ENCODE data around the gene PADI1. TPM values are rescaled to one million over a fixed set of nuclear protein-coding genes. Genes with fewer than 3 reads are reported as not detected.

The PADI1 gene
- total RNA-seq, 2 donors from 2014 or later: not detected

DNA sequence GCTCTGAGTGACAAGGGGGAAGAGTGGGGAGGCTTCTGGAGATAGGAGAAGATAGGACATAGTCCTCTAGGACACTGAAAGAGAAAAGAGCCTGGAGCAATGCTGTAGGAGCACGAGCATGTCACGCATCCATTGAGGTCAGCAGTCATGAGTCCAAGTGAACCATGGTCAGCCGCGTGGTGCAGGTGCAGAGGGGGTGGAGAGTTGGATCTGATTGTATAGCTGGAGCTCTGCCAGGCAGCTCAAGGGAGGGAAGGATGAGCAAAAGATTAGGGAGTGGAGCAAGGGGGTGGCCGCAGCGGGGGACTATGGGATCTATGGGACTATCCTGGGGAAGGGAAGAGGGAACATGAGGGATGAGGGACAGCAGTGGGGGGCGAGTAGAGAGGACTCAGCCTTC, 14.0 kb downstream of the PADI1 start:
- H3K36me3 Mint-ChIP-seq (ENCODE audit: insufficient read depth in 2 of 2): no peaks in the 10 kb centered on the region
- no peak overlapping the region for H3K27ac Mint-ChIP-seq
- H3K4me1 Mint-ChIP-seq (ENCODE audit: low read depth): peaks cover 4% of the 10 kb centered on the region
- H3K4me3 Mint-ChIP-seq: no peak overlapping the region
- peaks cover 31% of the 10 kb centered on the region for H3K27me3 Mint-ChIP-seq (ENCODE audit: low read depth)
- DNase-seq: no peak
- ATAC-seq (replicated peaks in 1 of 2): no peak
- H3K9me3 Mint-ChIP-seq: no peaks in the 10 kb centered on the region

- H3K27ac Mint-ChIP-seq: no peak overlapping the region
These were observed 15.4 kb downstream of the PADI1 start for GRCh38 chr1:17220287-17220686.

GRCh38 chr1:17222557-17222956, 17.6 kb downstream of the PADI1 start:
- no peak overlapping the region for H3K27ac Mint-ChIP-seq
- H3K36me3 Mint-ChIP-seq (ENCODE audit: insufficient read depth in 2 of 2): no peaks in the 10 kb centered on the region
- DNase-seq: no peak
- peaks cover 7% of the 10 kb centered on the region for H3K27me3 Mint-ChIP-seq (ENCODE audit: low read depth)
- H3K4me3 Mint-ChIP-seq: no peak overlapping the region
- no peaks in the 10 kb centered on the region for H3K4me1 Mint-ChIP-seq (ENCODE audit: low read depth)
- no peaks in the 10 kb centered on the region for H3K9me3 Mint-ChIP-seq
- no peak for ATAC-seq (replicated peaks in 1 of 2)

More at GRCh38 chr1:17220287-17220686, 15.4 kb downstream of the PADI1 start:
- no peak overlapping the region for H3K4me3 Mint-ChIP-seq
- H3K36me3 Mint-ChIP-seq (ENCODE audit: insufficient read depth in 2 of 2): no peaks in the 10 kb centered on the region
- no peak for ATAC-seq (replicated peaks in 1 of 2)
- H3K27me3 Mint-ChIP-seq (ENCODE audit: low read depth): peaks cover 19% of the 10 kb centered on the region
- no peaks in the 10 kb centered on the region for H3K9me3 Mint-ChIP-seq
- no peak for DNase-seq
- no peaks in the 10 kb centered on the region for H3K4me1 Mint-ChIP-seq (ENCODE audit: low read depth)

GRCh38 chr1:17224434-17224833, 19.5 kb downstream of the PADI1 start:
- no peak for DNase-seq
- no peak for ATAC-seq (replicated peaks in 1 of 2)
- no peaks in the 10 kb centered on the region for H3K4me1 Mint-ChIP-seq (ENCODE audit: low read depth)
- H3K4me3 Mint-ChIP-seq: no peak overlapping the region
- no peaks in the 10 kb centered on the region for H3K9me3 Mint-ChIP-seq
- no peak overlapping the region for H3K27ac Mint-ChIP-seq
- H3K36me3 Mint-ChIP-seq (ENCODE audit: insufficient read depth in 2 of 2): no peaks in the 10 kb centered on the region
- H3K27me3 Mint-ChIP-seq (ENCODE audit: low read depth): peaks cover 7% of the 10 kb centered on the region

DNA sequence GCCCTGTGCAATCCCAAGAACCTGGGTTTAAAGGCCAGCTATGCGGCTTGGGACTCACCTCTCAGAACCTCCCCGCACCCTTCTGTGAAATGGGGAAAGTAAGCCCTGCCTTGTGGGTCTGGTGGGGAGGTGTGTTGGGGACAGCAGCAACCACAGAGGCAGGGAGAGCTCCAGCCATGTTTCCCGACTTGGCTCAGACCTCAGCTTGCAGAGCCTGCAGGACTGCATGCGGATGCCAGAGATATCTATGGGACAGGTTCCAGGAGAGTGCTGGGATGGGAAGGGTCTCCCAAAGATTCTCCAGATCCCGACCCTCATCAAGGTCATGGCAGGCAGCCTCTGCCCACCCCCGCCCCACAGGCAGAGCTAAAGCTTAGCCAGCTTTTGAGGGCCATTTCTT, 20.2 kb downstream of the PADI1 start:
- Mint-ChIP-seq H3K9me3 (no peaks in the 10 kb centered on the region), H3K4me3 (no peak overlapping the region), H3K27ac (no peak overlapping the region)

DNA sequence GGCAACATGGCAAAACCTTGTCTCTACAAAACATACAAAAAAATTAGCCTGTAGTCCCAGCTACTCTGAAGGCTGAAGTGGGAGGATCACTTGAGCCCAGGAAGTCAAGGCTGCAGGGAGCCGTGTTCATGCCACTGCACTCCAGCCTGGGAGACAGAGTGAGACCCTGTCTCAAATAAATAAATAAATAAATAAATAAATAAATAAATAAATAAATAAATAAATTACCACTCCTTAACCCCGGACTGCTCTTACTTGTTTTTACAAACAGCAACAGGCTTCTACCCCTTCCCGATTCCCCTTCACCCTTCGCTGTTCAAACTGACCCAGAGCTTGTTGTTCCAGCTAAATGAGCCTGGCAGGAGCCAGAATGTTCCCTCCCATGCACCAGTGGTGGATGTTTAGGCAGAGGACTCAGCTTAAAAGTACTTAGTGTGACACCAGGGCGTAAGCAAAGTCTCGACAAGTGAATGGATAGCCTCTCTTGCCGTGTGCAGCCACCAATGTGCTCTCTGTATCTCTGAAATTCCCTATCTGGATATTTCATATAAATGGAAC, 22.5 kb downstream of the PADI1 start:
- Mint-ChIP-seq H3K4me3 (no peak overlapping the region), H3K9me3 (no peaks in the 10 kb centered on the region), H3K36me3 (ENCODE audit: insufficient read depth in 2 of 2) (no peaks in the 10 kb centered on the region), H3K27ac (no peak overlapping the region), H3K4me1 (ENCODE audit: low read depth) (no peaks in the 10 kb centered on the region), H3K27me3 (ENCODE audit: low read depth) (no peaks in the 10 kb centered on the region)
- DNase-seq: no peak
- ATAC-seq (replicated peaks in 1 of 2): no peak

More for the DNA sequence above, 20.2 kb downstream of the PADI1 start:
- DNase-seq (no peak), ATAC-seq (replicated peaks in 1 of 2) (no peak)
- H3K4me1 Mint-ChIP-seq (ENCODE audit: low read depth): no peaks in the 10 kb centered on the region
- no peaks in the 10 kb centered on the region for H3K36me3 Mint-ChIP-seq (ENCODE audit: insufficient read depth in 2 of 2)
- H3K27me3 Mint-ChIP-seq (ENCODE audit: low read depth): peaks cover 7% of the 10 kb centered on the region

DNA sequence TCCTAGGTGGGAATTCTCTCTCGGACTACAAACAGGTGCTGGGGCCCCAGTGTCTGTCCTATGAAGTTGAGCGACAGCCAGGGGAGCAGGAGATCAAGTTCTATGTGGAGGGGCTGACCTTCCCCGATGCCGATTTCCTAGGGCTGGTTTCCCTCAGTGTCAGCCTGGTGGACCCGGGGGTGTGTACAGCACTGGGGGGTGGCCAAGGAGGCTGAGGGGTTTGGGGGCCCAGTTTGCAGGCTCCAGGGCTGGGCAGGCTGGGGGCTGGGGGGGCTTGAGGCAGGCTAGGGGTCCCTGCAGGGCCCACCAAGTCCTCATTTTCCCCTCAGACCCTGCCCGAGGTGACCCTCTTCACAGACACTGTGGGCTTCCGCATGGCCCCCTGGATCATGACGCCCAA, 23.7 kb downstream of the PADI1 start:
- no peaks in the 10 kb centered on the region for H3K27me3 Mint-ChIP-seq (ENCODE audit: low read depth)
- no peaks in the 10 kb centered on the region for H3K36me3 Mint-ChIP-seq (ENCODE audit: insufficient read depth in 2 of 2)
- DNase-seq (no peak), ATAC-seq (replicated peaks in 1 of 2) (no peak)
- no peak overlapping the region for H3K4me3 Mint-ChIP-seq
- no peak overlapping the region for H3K27ac Mint-ChIP-seq
- no peaks in the 10 kb centered on the region for H3K9me3 Mint-ChIP-seq
- H3K4me1 Mint-ChIP-seq (ENCODE audit: low read depth): no peaks in the 10 kb centered on the region

DNA sequence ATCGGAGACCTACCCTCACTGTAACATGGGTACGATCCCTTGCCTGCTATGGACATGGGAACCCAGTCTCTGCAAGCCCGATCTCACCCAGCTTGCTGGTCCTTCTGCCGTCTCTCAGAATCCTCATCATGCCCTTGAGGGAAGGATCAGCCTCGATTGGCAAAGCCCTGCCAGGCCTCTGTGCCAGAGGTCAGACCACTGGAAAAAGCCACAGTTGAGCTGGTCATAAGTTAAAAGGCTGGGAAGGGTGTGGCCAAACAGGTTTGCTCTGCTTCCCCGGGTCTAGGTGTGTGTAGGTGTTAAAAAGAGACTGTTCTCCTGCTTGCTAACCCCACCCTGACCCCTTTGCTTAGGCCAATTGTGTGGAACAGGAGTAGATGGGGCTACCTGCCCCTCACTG, 24.5 kb downstream of the PADI1 start:
- no peaks in the 10 kb centered on the region for H3K36me3 Mint-ChIP-seq (ENCODE audit: insufficient read depth in 2 of 2)
- no peak for DNase-seq

GRCh38 chr1:17230106-17230505, 25.2 kb downstream of the PADI1 start:
- Mint-ChIP-seq H3K4me1 (ENCODE audit: low read depth) (no peaks in the 10 kb centered on the region), H3K4me3 (no peak overlapping the region), H3K36me3 (ENCODE audit: insufficient read depth in 2 of 2) (no peaks in the 10 kb centered on the region), H3K27me3 (ENCODE audit: low read depth) (peaks cover 5% of the 10 kb centered on the region), H3K27ac (no peak overlapping the region), H3K9me3 (no peaks in the 10 kb centered on the region)
- DNase-seq (no peak), ATAC-seq (replicated peaks in 1 of 2) (no peak)

More for the DNA sequence above, 24.5 kb downstream of the PADI1 start:
- H3K4me3 Mint-ChIP-seq: no peak overlapping the region
- no peaks in the 10 kb centered on the region for H3K27me3 Mint-ChIP-seq (ENCODE audit: low read depth)
- no peak for ATAC-seq (replicated peaks in 1 of 2)
- no peaks in the 10 kb centered on the region for H3K9me3 Mint-ChIP-seq
- H3K27ac Mint-ChIP-seq: no peak overlapping the region
- H3K4me1 Mint-ChIP-seq (ENCODE audit: low read depth): no peaks in the 10 kb centered on the region

DNA sequence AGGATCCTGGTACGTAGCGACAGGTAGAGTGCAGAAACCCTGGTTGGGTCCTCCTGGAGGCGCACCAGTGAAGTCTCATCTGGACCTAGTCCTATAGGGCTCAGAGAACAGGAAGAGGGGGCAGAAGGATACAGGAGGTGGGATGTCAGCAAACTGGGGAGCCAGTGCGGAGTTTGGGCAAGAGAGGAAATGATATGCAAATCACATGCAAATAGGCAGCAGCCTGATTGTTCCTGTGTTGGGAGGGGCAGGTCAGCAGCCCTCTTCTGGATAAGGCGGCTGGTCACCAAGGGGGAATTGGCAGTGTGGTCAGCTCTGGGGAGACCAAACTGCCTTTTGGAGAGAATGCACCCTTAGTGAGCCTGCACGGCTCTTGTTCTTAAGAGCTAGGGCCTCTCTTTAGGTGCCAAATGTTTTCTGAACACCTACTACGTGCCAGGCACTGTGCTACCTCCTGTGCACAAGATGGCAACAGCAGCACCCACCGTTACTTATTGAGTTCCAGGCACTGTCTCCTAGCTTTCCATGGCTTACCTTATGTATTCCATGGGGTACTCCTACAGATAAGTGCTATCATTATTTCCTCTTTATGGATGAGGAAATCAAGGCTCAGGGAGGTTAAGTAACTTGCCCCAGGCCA, 25.9 kb downstream of the PADI1 start:
- H3K27ac Mint-ChIP-seq: no peak overlapping the region
- H3K4me3 Mint-ChIP-seq: no peak overlapping the region
- H3K4me1 Mint-ChIP-seq (ENCODE audit: low read depth): no peaks in the 10 kb centered on the region
- H3K27me3 Mint-ChIP-seq (ENCODE audit: low read depth): peaks cover 12% of the 10 kb centered on the region
- H3K36me3 Mint-ChIP-seq (ENCODE audit: insufficient read depth in 2 of 2): no peaks in the 10 kb centered on the region
- DNase-seq (no peak), ATAC-seq (replicated peaks in 1 of 2) (no peak)
- no peaks in the 10 kb centered on the region for H3K9me3 Mint-ChIP-seq

DNA sequence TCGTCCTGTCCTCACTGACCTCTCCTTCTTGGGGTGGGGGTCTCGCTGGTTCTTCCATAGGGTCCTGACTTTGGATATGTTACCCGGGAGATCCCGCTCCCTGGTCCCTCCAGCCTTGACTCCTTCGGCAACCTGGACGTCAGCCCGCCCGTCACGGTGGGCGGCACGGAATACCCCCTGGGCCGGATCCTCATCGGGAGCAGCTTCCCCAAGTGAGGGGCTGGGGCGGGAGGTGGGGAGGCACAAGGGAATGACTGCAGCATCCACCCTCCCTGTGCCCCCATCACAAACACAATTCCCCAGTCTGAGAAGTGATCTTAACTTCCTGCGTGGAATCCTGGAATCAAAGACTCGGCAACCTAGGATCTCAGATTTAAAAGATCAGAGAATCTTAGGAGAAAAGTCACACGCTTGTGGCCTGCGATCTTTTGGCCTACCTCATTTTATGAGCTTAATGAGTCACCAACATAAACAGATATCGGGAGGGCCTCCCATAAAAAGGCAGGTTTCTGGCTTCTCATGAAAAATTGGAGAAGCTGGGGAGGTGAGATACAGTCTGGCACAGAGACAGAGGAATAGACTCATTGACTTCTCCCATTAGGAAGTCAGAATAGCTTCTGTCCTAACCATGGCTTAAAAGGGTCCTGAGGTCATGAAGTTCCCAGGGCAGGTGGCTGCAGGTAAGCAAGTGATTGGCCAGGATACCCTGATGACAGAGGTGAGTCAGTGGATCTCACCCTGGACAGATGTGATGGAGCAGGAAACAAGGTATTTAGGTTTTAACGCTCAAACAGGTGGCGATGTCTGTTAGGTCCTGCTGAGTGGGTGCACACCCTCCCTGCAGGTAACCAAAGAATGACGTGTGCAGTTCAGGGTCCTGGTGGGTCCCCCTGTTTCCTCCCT, 28.1 kb downstream of the PADI1 start:
- Mint-ChIP-seq H3K36me3 (ENCODE audit: insufficient read depth in 2 of 2) (no peaks in the 10 kb centered on the region), H3K27me3 (ENCODE audit: low read depth) (peaks cover 15% of the 10 kb centered on the region), H3K27ac (no peak overlapping the region), H3K4me3 (no peak overlapping the region), H3K4me1 (ENCODE audit: low read depth) (no peaks in the 10 kb centered on the region), H3K9me3 (no peaks in the 10 kb centered on the region)
- DNase-seq (no peak), ATAC-seq (replicated peaks in 1 of 2) (no peak)

GRCh38 chr1:17233675-17234320, 28.9 kb downstream of the PADI1 start:
- H3K36me3 Mint-ChIP-seq (ENCODE audit: insufficient read depth in 2 of 2): no peaks in the 10 kb centered on the region
- H3K4me3 Mint-ChIP-seq: no peak overlapping the region
- no peaks in the 10 kb centered on the region for H3K9me3 Mint-ChIP-seq
- no peak for DNase-seq
- no peak overlapping the region for H3K27ac Mint-ChIP-seq
- peaks cover 15% of the 10 kb centered on the region for H3K27me3 Mint-ChIP-seq (ENCODE audit: low read depth)
- H3K4me1 Mint-ChIP-seq (ENCODE audit: low read depth): no peaks in the 10 kb centered on the region
- ATAC-seq (replicated peaks in 1 of 2): peak; percentile 30 to 32

- ATAC-seq (replicated peaks in 1 of 2) (no peak), DNase-seq (no peak)
- no peaks in the 10 kb centered on the region for H3K36me3 Mint-ChIP-seq (ENCODE audit: insufficient read depth in 2 of 2)
- peaks cover 15% of the 10 kb centered on the region for H3K27me3 Mint-ChIP-seq (ENCODE audit: low read depth)
- H3K9me3 Mint-ChIP-seq: no peaks in the 10 kb centered on the region
- no peak overlapping the region for H3K4me3 Mint-ChIP-seq
- H3K27ac Mint-ChIP-seq: no peak overlapping the region
- H3K4me1 Mint-ChIP-seq (ENCODE audit: low read depth): no peaks in the 10 kb centered on the region
These were observed 29.5 kb downstream of the PADI1 start for GRCh38 chr1:17234405-17234804.

Measured in activated T-cell treated with anti-CD3 and anti-CD28 coated beads, Interleukin-2, amount 50 U/mL, for 72 hours (primary cell).